Suppressor macrophage treated with lipopolysaccharide for 1 hour (primary cell): ENCODE results near the gene FANCD2OS.
"Not testable (repeated sequence)": the region's sequence is repeated elsewhere in the genome, so short reads cannot be mapped to it uniquely, and the experiment has no call there.

Experiments used
- DNase-seq, 3 donors: peaks; one replicate each; pipeline ENCODE4 v3.0.0-alpha.2; 2020 to 2022

FANCD2OS gene, protein sequence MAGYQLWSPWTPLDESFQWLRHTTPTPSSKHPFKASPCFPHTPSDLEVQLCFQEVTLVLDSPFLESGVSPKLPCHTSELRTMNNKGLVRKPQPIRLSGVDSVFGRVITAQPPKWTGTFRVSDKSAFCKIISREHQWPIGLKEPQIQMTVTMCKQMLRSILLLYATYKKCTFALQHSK

DNA sequence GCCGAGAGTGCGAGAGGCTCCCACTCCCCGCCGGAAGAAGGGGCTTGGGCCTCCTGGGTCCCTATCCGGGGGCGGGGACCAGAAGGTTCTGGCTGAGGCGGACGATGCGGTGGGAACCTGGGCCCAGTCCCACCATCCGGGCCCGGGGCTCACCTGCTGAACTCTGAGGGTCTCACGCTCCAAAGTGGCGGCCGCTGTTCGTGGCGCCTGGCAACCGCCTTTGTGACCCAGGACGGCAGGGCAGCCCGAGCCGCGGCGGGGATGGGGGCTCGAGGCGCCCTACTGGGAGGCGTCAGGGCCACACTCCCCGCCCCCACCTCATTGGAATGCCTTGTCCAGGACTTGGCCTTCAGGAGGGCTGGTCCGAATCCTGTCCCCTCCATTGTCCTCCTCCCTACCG is at the start of gene FANCD2OS:
FANCD2OS (minus strand) TSS at position 165 of the 400 bp plus-strand sequence. CDS start 3,481 bp downstream, outside the sequence.
- DNase-seq, result no peak

DNA sequence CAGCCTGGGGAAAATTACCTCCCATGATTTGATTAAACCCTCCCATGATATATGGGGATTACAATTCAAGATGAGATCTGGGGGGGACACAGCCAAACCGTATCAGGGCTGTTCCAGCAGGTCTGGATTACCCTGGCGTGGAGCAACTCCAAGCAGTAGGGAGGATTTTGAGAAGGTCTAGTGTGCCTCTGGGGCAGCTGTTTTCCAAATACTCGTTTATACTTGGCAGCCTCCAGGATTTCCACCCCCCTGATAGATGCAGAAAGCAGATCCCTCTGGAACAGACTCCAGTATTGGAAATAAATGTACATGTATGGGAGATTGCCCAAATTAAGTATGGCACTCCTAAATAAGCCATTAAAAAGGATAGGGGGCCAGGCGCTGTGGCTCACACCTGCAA is 49.0 kb upstream of the FANCD2OS start:
- no peak for DNase-seq

DNA sequence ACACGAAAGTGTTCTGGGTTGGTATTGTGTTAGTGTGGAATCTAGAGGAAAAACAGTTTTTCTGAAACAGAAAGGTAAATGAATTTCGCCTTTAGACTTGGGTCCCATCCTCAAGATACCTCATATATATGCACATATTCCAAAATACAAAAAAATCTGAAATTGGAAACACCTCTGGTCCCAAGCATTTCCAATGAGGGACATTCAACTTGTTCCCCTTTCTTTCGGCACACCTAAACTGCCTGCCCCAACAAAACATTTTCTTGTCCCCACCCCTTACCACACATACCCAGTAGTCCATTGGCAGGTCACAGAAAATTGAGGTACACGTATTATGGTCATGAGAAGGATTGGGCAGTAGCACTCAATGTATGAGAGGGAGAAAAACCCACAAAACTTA is 47.6 kb upstream of the FANCD2OS start:
- no peak for DNase-seq

DNA sequence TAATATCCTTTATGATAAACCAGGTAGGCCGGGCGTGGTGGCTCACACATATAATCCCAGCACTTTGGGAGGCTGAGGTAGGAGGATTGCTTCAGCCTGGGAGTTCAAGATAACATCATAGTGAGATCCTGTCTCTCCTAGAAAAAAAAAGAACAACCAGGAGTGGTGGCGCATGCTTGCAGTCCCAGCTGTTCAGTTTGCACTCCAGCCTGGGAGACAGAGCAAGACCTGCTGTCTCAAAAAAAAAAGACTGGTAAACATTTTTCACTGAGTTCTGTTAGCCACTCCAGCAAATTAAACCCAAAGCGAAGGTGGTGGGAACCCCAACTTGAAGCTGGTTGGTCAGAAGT is 47.0 kb upstream of the FANCD2OS start:
- DNase-seq, result no peak

DNA sequence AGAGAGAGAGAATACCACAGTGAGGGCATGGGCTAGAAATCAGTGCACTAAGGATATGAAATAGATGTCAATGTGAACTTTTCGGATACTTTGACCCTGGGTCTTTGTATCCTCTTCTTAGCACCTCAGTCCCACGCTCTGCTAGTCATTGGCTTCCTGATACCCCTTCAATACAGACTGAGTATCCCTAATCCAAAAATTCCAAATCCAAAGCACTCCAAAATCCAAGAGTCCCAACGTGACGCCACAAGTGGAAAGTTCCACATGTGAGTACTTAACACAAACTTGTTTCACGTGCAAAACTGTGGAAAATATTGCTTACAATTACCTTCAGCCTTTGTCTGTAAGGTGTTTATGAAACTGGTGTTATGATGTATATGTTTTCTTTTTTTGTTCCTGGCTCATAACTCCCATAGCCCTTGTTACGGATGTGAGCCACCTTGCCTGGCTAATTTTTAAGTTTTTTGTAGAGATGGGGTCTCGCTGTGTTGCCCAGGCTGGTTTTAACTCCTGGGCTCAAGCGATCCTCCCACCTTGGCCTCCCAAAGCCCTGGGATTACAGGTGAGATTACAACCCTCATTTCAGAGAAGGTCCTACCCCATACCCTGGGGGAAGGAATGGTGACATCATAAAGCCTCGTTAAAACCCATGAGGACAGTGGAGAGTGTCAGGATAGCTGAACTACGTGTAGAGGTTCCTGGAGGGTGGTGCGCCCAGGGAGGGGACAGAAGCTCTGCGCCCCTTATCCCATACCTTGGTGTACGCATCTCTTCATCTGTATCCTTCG is 46.5 kb upstream of the FANCD2OS start:
- no peak for DNase-seq

DNA sequence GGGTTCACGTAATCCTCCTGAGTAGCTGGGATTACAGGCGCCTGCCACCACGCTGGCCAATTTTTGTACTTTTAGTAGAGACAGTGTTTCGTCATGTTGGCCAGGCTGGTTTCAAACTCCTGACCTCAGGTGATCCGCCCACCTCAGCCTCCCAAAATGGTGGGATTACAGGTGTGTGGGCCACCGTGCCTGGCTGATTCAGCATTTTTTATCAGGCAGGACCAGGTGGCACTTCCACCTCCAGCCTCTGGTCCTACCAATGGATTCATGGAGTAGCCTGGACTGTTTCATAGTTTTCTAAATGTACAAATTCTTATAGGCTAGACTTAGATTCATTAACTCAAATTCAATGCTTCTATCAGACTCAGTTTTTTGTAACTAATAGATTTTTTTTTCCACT is 42.9 kb upstream of the FANCD2OS start:
- DNase-seq, result no peak

DNA sequence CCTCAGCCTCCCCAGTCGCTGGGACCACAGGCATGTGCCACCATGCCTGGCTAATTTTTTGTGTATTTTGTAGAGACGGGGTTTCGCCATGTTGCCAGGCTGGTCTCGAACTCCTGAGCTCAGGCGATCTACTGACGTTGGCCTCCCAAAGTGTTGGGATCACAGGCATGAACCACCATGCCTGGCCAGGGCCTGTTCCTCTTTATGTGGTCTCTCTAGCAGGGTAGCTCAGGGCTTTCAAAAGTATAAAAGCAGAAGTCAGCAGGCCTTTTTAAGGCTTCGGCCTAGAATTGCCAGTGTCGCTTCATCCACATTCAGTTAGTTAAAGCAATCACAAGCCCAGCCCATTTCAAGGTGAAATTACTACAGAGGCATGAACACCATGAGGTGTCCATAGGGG is 41.2 kb upstream of the FANCD2OS start:
- DNase-seq, result peak; percentile 60 to 68 (median 67)

DNA sequence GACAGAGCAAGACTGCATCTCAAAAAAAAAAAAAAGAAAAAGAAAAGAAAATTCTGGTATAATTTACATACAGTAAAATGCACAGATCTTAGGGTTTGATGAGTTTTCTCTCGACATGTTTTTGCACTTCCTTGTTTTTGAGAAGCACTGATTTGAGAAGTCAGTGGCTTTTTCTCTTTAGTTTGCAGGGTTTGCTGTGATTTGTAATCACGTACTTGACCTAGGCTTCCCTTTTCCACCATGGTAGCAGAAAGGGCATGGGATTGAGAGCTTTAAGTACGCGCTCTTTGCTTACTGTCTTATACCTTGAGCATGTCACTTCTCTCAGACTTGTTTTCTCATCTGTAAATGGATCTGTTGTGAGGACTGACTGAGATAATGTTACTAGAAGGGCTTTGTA is 37.6 kb upstream of the FANCD2OS start:
- peak; percentile 58 to 78 (median 71) for DNase-seq

DNA sequence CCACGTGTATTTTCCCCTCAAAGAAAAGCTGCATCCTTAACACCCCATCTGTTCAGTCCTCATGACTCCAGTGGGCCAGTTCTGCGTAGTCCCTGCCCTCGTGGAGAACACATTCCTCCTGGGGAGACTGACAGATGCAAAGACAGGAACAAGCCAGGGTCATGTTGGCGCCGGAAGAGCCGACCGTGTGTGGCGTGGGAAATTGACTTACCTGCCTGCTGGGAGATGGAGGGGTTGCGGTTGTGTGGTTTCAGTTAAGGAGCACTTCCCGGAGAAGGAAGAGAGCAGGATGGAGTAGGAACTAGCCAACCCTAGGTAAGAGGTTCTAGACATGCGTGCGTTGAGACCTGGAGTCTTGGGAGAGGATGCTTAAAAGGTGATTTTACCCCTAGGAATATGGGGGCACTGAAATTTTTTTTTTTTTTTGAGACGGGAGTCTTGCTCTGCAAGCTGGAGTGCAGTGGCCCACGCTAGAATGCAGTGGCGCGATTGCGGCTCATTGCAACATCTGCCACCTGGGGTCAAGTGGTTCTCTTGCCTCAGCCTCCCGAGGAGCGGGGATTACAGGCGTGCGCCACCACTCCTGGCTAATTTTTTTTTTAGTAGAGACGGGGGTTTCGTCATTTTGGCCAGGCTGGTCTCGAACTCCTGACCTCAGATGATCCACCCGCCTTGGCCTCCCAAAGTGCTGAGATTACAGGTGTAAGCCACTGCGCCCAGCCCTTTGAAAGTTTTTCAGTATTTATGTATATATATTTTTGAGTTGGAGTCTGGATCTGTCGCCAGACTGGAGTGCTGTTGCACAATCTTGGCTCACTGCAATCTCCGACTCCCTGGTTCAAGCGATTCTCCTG is 34.9 kb upstream of the FANCD2OS start:
- peak in 1 of 3 donors; percentile 31 for DNase-seq

DNA sequence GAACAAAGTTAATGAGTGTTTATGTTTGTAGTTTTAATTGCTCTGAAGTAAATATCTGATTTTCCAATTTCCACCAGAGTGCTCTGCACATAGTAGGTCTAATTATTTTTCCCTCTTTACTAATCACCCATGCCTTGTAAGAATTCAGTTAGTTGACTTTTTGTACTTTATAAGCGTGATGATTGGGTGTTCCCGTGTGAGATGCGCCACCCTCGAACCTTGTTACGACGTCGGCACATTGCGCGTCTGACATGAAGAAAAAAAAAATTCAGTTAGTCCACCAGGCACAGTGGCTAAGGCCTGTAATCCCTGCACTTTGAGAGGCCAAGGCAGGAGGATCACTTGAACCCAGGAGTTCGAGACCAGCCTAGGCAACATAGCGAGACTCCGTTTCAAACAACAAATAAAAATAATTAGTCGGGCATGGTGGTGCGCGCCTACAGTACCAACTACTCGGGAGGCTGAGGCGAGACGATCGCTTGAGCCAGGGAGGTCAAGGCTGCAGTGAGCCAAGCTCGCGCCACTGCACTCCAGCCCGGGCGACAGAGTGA is 33.0 kb upstream of the FANCD2OS start:
- no peak for DNase-seq

DNA sequence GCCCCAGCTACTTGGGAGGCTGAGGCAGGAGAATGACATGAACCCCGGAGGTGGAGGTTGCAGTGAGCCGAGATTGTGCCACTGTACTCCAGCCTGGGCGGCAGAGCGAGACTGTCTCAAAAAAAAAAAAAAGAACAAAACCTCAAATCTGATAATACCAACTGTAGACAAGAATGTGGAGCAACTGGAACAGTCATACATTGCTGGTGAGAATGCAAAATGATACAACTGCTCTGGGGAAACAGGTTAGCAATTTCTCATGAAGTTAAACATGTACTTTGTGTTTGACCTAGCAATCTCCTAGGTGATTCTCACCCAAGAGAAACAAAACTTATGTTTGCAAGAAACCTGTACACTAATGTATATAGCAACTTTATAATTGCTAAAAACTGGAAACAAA is 29.1 kb upstream of the FANCD2OS start:
- DNase-seq, result no peak

DNA sequence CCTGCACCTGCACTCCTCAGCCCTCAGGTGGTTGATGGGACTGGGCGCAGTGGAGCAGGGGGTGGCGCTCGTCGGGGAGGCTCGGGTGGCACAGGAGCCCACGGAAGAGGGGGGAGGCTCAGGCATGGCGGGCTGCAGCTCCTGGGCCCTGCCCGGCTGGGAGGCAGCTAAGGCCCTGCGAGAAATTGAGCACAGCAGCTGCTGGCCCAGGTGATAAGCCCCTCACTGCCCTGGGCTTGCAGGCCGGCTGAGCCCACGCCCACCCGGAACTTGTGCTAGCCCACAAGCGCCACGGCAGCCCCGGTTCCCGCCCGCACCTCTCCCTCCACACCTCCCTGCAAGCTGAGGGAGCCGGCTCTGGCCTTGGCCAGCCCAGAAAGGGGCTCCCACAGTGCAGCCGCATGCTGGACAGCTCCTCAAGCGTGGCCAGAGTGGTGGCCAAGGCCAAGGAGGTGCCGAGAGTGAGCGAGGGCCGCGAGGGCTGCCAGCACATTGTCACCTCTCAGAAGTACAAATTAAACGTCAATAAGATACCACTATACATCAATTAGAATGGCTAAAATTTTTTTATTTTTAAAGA is 28.5 kb upstream of the FANCD2OS start:
- DNase-seq, result no peak

DNA sequence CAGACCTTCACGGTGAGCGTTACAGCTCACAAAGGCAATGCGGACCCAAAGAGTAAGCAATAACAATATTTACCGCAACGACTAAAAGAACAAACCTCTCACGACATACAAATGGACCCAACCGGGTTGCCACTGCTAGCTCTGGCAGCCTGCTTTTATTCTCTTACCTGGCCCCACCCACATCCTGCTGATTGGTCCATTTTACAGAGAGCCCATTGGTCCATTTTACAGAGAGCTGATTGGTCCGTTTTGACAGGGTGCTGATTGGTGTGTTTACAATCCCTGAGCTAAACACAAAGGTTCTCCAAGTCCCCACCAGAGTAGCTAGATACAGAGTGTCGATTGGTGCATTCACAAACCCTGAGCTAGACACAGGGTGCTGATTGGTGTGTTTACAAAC is 27.8 kb upstream of the FANCD2OS start:
- not testable (repeated sequence) for DNase-seq

DNA sequence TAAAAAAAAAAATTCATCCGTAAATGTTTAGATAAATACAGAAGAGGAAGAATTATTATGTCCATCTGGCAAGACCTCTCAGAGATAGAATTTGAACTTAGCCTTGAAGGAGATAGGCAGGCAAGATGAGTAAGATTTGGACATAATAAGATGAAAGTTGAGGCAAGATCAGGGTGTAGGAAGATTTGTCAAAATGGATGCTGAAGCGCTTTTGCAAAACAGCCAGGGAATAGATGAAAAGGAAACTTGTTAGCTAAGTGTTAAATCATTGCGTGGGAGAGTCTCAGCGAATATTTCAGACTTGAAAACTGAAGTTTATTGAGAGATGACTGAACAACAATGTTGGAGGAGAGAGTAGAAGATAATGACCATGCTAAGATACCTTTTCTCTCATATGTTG is 14.7 kb upstream of the FANCD2OS start:
- no peak for DNase-seq

DNA sequence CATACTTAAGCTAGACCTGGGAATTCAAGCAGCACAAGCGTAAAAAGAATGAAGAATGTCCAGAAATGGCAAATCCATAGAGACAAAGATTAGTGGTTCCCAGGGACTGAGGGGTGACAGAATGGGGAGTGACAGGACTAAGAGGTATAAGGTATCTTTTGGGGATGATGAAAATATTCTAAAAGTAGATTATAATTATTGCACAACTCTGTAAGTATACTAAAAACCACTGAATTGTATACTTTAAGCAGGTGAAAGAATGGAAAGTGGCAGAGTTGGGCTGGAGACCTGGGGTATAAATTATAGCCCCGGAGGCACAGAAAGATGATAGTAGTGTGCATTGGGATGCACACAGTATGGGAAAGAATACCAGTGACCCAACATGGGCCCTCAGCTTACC is 13.0 kb upstream of the FANCD2OS start:
- DNase-seq, result no peak

DNA sequence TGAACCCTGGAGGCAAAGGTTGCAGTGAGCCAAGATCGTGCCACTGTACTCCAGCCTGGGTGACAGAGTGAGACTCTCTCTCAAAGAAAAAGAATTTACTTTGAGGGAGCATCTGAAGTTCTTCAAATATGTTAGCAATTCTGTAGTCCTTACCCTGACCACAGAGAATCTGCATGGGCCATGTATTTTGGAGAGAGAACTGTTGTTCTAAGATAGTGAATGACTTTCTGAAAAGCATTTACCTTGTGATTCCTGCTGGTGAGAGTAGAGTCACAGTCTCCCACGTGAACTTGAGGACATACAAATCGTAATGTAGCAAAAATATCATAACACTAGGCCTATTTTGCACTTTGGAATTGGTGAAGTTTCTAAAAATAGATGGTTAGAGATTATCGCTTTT is 11.3 kb upstream of the FANCD2OS start:
- DNase-seq, result no peak

DNA sequence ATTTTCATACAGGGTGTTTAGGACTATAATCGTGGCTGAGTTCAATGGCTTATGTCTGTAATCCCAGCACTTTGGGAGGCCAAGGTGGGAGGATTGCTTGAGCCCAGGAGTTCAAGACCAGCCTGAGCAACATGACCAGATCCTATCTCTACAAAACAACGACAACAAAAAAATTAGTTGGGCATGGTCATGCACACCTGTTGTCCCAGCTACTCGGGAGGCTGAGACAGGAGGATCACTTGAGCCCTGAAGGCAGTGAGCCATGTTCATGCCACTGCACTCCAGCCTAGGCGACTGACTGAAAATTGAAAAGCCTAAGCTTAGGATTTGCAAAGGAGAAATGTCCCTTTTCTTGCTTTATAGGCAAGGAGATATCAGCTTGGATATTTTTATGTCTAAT is 8.9 kb upstream of the FANCD2OS start:
- no peak for DNase-seq

DNA sequence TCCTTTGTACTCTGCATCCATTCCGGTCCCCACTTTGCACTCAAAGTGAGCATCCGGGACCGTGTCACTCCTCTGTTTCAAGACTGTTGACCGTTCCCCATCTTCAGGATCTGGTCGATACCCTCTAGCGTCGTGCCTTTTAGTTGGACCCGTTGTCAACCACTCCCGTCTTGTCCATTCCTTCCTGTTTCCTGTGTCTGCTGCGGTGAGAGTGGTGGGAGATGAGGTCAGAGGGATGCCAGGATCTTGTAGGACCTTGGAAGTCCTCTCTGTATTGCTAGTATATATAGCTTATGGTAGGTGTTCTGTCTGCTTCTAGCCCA is 8.0 kb upstream of the FANCD2OS start:
- peak; percentile 38 to 57 (median 52) for DNase-seq

DNA sequence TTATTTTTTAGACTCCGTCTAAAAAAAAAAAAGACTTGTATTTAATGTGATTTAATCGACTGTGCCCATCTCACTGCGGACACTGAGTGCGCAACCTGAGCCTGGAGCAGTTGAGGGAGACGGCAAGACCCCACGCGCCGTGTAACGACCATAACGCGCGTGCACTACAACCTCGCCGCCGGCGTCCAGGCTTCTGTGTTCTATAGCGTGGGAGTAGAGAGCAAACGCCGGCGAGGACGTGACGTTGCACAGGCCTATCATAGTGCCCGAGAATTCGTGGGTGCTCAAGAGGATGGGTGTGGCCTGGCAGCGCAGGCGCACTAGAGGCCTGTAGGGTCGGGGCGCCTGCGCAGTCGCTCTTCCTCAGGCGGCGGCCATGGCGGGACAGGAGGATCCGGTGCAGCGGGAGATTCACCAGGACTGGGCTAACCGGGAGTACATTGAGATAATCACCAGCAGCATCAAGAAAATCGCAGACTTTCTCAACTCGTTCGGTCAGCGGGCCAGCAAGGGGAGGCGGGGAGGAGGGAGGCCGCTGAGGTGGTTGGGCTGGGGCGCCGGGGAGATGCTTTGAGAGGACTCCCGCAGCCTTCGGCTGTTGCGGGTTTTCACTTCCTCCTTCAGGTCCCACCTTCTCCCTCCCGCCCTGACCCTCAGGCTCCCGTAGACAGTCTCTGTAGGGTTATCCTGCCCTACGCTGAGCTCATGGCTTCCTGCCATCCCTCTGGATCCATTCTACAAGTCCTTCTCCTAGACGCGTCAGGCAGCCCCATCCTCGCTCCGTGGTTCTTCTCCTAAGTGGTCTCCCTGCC is 7.5 kb upstream of the FANCD2OS start, which contains the start of gene BRK1:
BRK1 (plus strand) TSS at position 350 of the 812 bp plus-strand sequence; CDS start at position 377, 27 bp downstream.
- DNase-seq, result peak; percentile 98 to 99 (median 99)

DNA sequence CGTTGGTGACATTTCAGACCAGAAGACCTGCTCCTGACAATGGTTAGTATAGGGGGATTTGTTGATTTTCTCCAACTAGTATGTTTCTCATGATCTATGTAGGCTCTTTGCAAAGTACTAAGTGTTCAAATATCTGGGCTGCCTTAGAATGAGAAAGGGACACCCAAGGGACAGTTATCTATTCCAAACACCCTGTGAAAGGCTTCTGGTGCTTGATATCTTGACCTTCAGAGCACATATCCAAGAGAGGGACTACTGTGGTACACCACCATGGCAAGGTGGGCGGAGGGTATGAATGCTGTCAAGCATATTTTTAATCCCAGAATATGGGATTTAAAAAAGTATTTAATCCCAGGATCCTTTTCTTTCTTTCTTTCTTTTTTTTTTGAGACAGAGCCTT is 1.1 kb downstream of the FANCD2OS start:
- DNase-seq, result no peak

DNA sequence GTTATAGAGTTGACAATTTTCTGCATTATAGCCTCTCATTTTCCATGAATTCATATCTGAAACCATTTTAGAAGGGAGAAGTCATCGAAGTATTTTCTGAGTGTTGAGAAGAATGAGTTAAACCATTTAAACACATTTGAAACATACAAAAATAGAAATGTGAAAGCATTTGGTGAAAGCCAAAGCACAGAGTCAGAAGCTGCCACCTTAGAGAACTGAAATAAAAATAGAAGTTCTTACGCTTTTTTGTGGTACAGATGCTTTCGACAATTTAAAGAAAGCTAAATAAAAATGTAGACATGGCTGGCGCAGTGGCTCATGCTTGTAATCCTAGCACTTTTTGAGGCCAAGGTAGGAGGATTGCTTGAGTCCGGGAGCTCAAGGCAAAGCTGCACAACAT is 9.0 kb downstream of the FANCD2OS start:
- DNase-seq, result no peak

DNA sequence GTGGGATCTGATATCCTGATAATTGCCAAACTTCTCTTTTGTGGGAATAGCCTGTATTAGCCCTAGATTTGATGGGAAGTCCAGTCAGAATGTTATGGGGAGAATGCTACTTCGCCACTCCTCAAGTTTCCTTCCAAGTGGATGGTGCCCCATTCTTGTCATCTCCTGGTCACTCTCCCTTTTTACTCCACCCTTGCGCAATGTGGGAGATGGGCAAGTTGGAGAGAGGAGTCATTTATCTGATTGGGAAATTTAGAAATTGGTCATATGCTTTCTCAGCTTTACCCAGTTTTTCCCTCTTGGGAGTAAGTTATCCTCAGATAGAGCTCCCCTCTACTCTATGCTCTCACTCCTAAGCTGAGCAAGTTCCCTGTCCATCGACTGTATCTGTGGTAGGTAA is 14.4 kb downstream of the FANCD2OS start:
- DNase-seq, result peak; percentile 28 to 46 (median 36)
